ENCODE data around the gene PSKH1. TPM values are rescaled to one million over a fixed set of nuclear protein-coding genes. Genes with fewer than 3 reads are reported as not detected.

The PSKH1 gene
- total and polyA plus RNA-seq, 9 of the 15 experiments (the other 6 are each of a cell fraction or from before 2014, with no cell fraction given): 0.96 to 20.9 (median 9.4) TPM

GRCh38 chr16:67953641-67954375 is 60.8 kb downstream of the PSKH1 start (continued):
- TF ChIP-seq GABPA (tag; conservative IDR thresholded peaks at IDR 0.05; ENCODE audit: low read depth) (no peak), ZFP30 (CRISPR knock-in tag; IDR thresholded peaks at IDR 0.05; ENCODE audit: borderline replicate concordance) (no peak), ZNF197 (CRISPR knock-in tag; IDR thresholded peaks at IDR 0.05; ENCODE audit: low read depth) (no peak)

GRCh38 chr16:67954421-67955196 is 61.6 kb downstream of the PSKH1 start:
- no peaks in the 10 kb centered on the region for H3K9me1 ChIP-seq (ENCODE audit: control insufficient read depth, insufficient read depth, low read length)
- peaks cover 4% of the 10 kb centered on the region; the same call in 1 of the 2 replicates for H4K20me1 ChIP-seq (replicated peaks; ENCODE audit: control insufficient read depth, insufficient read depth, low read length)
- no TSS peak for BruUV-seq (replicated peaks)
- CTCF ChIA-PET (ENCODE audit: low intra/inter-chr PET ratio): no interaction called here
- no peak overlapping the region for H3K4me2 ChIP-seq (ENCODE audit: insufficient read depth, low read length)
- 85% methylated on average over 10 of the region's 10 CpGs for WGBS (ENCODE audit: insufficient coverage, low coverage, missing lambda C conversion rate)
- H3K79me2 ChIP-seq (ENCODE audit: control insufficient read depth, insufficient read depth, low read length): no peaks in the 10 kb centered on the region
- no peaks in the 10 kb centered on the region for H3K9me3 ChIP-seq (replicated peaks; ENCODE audit: control insufficient read depth, insufficient read depth, low read depth, low read length)
- peaks cover under 1 to 10% of the 10 kb centered on the region in 2 experiments; a peak in 4 of 5 replicates for H3K4me1 ChIP-seq (replicated peaks in 1 of 2; ENCODE audit: control insufficient read depth in 2 of 2, insufficient read depth in 2 of 2, low read length in 2 of 2)
- no peaks in the 10 kb centered on the region for H3K27me3 ChIP-seq (ENCODE audit: control insufficient read depth in 2 of 2, insufficient read depth in 2 of 2, low read length in 2 of 2)
- in situ Hi-C loops (cut with MboI) (no loop called here), intact Hi-C loops (cut with micrococcal nuclease) (no loop called here)
- ATAC-seq: no peak
- H3K36me3 ChIP-seq (ENCODE audit: control insufficient read depth, insufficient read depth, low read length): peaks cover 71% of the 10 kb centered on the region; the same call in 2 of the 3 replicates
- no peak overlapping the region for H3K27ac ChIP-seq (ENCODE audit: extremely low read depth, low read depth, low read length)
- DNase-seq (ENCODE audit: extremely low read depth in 1 of 4, low spot score in 3 of 4): no peak
- no peak for FAIRE-seq
- no peak overlapping the region for H3K4me3 ChIP-seq
- POLR2A ChIA-PET: interaction anchor here (0.5 to 2.2 kb wide), 3 partner anchors 10 to 138 kb away, joined by 3 to 7 read pairs (median 3); partner anchors contain the start of gene LCAT
- H2AFZ ChIP-seq (ENCODE audit: low read depth, low read length): no peak overlapping the region
- H3K9ac ChIP-seq (ENCODE audit: insufficient read depth in 1 of 2, low read depth in 2 of 2, low read length in 2 of 2): 0 out of 4 replicates have a peak overlapping the region, but pooled peaks of 1 of the 2 experiments have one; percentile 68
- TF ChIP-seq RB1 (IDR thresholded peaks at IDR 0.05; ENCODE audit: low read depth) (no peak), MITF (IDR thresholded peaks at IDR 0.05) (no peak), TCF7 (IDR thresholded peaks at IDR 0.05; ENCODE audit: borderline replicate concordance) (no peak), EP400 (IDR thresholded peaks at IDR 0.05) (no peak), MYNN (IDR thresholded peaks at IDR 0.05) (no peak), MYNN (CRISPR knock-in tag; IDR thresholded peaks at IDR 0.05) (no peak), DIDO1 (tag; IDR thresholded peaks at IDR 0.05; ENCODE audit: low read depth) (no peak), ZNF212 (CRISPR knock-in tag; IDR thresholded peaks at IDR 0.05) (no peak), THAP12 (CRISPR knock-in tag; IDR thresholded peaks at IDR 0.05) (no peak), ZFPM2 (CRISPR knock-in tag; IDR thresholded peaks at IDR 0.05) (no peak), MEF2D (tag; conservative IDR thresholded peaks at IDR 0.05; ENCODE audit: low read depth) (no peak), TRIM25 (IDR thresholded peaks at IDR 0.05; ENCODE audit: borderline replicate concordance) (no peak)
